ENCODE measurements around the gene SUSD6. TPM values are rescaled to one million over a fixed set of nuclear protein-coding genes. Genes with fewer than 3 reads are reported as not detected.

The SUSD6 gene
- total RNA-seq, 4 donors from 2014 or later = 37.5 to 70.4 (median 44.5) TPM

GRCh38 chr14:69750495-69750894 lies 139.1 kb downstream of the SUSD6 start:
- H3K27me3 ChIP-seq = no peaks in the 10 kb centered on the region
- 94 to 100% methylated on average over 2 of the region's 2 CpGs for WGBS, 2 donors
- no peak for DNase-seq
- no peak overlapping the region for H3K4me3 ChIP-seq (replicated peaks in 1 of 3)
- intact Hi-C loops (cut with DNase I) = no loop called here
- H3K9me3 ChIP-seq = no peaks in the 10 kb centered on the region
- no peaks in the 10 kb centered on the region for H3K4me1 ChIP-seq
- H3K36me3 ChIP-seq = no peaks in the 10 kb centered on the region
- no peak for TF ChIP-seq POLR2A (IDR thresholded peaks at IDR 0.05)
- no peak for TF ChIP-seq CTCF (IDR thresholded peaks at IDR 0.05)
- H3K27ac ChIP-seq = no peak overlapping the region

- DNase-seq = no peak
- H3K27ac ChIP-seq = no peak overlapping the region
- WGBS, 2 donors = 35 to 43% methylated on average over 1 of the region's 1 CpG
- intact Hi-C loops (cut with DNase I) = no loop called here
- no peak overlapping the region for H3K4me3 ChIP-seq (replicated peaks in 1 of 3)
- H3K9me3 ChIP-seq = no peaks in the 10 kb centered on the region
- H3K4me1 ChIP-seq = no peaks in the 10 kb centered on the region
- no peaks in the 10 kb centered on the region for H3K36me3 ChIP-seq
- H3K27me3 ChIP-seq = no peaks in the 10 kb centered on the region
- TF ChIP-seq POLR2A (IDR thresholded peaks at IDR 0.05) = no peak
- TF ChIP-seq CTCF (IDR thresholded peaks at IDR 0.05) = no peak
These were observed 141.4 kb downstream of the SUSD6 start for GRCh38 chr14:69752773-69753172.

GRCh38 chr14:69753860-69754259 lies 142.5 kb downstream of the SUSD6 start:
- intact Hi-C loops (cut with DNase I) = no loop called here
- no peak for DNase-seq
- no peaks in the 10 kb centered on the region for H3K9me3 ChIP-seq
- TF ChIP-seq POLR2A (IDR thresholded peaks at IDR 0.05) = no peak
- TF ChIP-seq CTCF (IDR thresholded peaks at IDR 0.05) = no peak
- no peaks in the 10 kb centered on the region for H3K36me3 ChIP-seq
- H3K27ac ChIP-seq = no peak overlapping the region
- no peak overlapping the region for H3K4me3 ChIP-seq (replicated peaks in 1 of 3)
- no peaks in the 10 kb centered on the region for H3K27me3 ChIP-seq
- 89 to 93% methylated on average over 1 of the region's 1 CpG for WGBS, 2 donors
- no peaks in the 10 kb centered on the region for H3K4me1 ChIP-seq

GRCh38 chr14:69754487-69754886 lies 143.1 kb downstream of the SUSD6 start:
- H3K27ac ChIP-seq = no peak overlapping the region
- intact Hi-C loops (cut with DNase I) = no loop called here
- no peak overlapping the region for H3K4me3 ChIP-seq (replicated peaks in 1 of 3)
- H3K4me1 ChIP-seq = no peaks in the 10 kb centered on the region
- WGBS, 2 donors = 91 to 96% methylated on average over 2 of the region's 2 CpGs
- DNase-seq = no peak
- no peaks in the 10 kb centered on the region for H3K27me3 ChIP-seq
- no peaks in the 10 kb centered on the region for H3K9me3 ChIP-seq
- TF ChIP-seq POLR2A (IDR thresholded peaks at IDR 0.05) (no peak), CTCF (IDR thresholded peaks at IDR 0.05) (no peak)
- no peaks in the 10 kb centered on the region for H3K36me3 ChIP-seq

- Histone ChIP-seq H3K36me3 (no peaks in the 10 kb centered on the region), H3K27me3 (no peaks in the 10 kb centered on the region), H3K4me1 (no peaks in the 10 kb centered on the region), H3K4me3 (replicated peaks in 1 of 3) (no peak overlapping the region), H3K9me3 (no peaks in the 10 kb centered on the region), H3K27ac (no peak overlapping the region)
- no peak for TF ChIP-seq POLR2A (IDR thresholded peaks at IDR 0.05)
- intact Hi-C loops (cut with DNase I) = no loop called here
- no peak for DNase-seq
These were observed 143.9 kb downstream of the SUSD6 start for GRCh38 chr14:69755296-69755695.

- intact Hi-C loops (cut with DNase I) = no loop called here
- TF ChIP-seq CTCF (IDR thresholded peaks at IDR 0.05) (no peak), POLR2A (IDR thresholded peaks at IDR 0.05) (no peak)
- Histone ChIP-seq H3K9me3 (no peaks in the 10 kb centered on the region), H3K27ac (no peak overlapping the region), H3K27me3 (no peaks in the 10 kb centered on the region), H3K4me3 (replicated peaks in 1 of 3) (no peak overlapping the region), H3K4me1 (no peaks in the 10 kb centered on the region), H3K36me3 (no peaks in the 10 kb centered on the region)
- DNase-seq = no peak
- WGBS, 2 donors = 83 to 88% methylated on average over 2 of the region's 2 CpGs
These were observed 144.4 kb downstream of the SUSD6 start for GRCh38 chr14:69755784-69756183.
